Measurements from ENCODE around the gene EMILIN1.

The EMILIN1 gene

GRCh38 chr2:27126252-27126710, 47.9 kb downstream of the EMILIN1 start:
- TF ChIP-seq CTCF (IDR thresholded peaks at IDR 0.05; ENCODE audit: low read depth, low read length), result no peak
- DNase-seq, result no peak

GRCh38 chr2:27127883-27128667, 49.7 kb downstream of the EMILIN1 start:
- Histone ChIP-seq H3K36me3 (peaks cover 32% of the 10 kb centered on the region), H3K27ac (no peak overlapping the region), H3K4me3 (ENCODE audit: low read depth, low read length) (no peak overlapping the region), H3K27me3 (ENCODE audit: insufficient read depth, low read depth, severe bottlenecking) (no peaks in the 10 kb centered on the region), H3K9me3 (ENCODE audit: severe bottlenecking) (no peaks in the 10 kb centered on the region)
- no peak for TF ChIP-seq CTCF (IDR thresholded peaks at IDR 0.05; ENCODE audit: low read depth, low read length)
- no peak for DNase-seq

More at GRCh38 chr2:27126252-27126710, 47.9 kb downstream of the EMILIN1 start:
- Histone ChIP-seq H3K27me3 (ENCODE audit: insufficient read depth, low read depth, severe bottlenecking) (no peaks in the 10 kb centered on the region), H3K27ac (no peak overlapping the region), H3K4me3 (ENCODE audit: low read depth, low read length) (no peak overlapping the region), H3K9me3 (ENCODE audit: severe bottlenecking) (no peaks in the 10 kb centered on the region), H3K36me3 (peaks cover 17% of the 10 kb centered on the region)

- H3K27me3 ChIP-seq (ENCODE audit: insufficient read depth, low read depth, severe bottlenecking), result no peaks in the 10 kb centered on the region
- H3K4me3 ChIP-seq (ENCODE audit: low read depth, low read length), result no peak overlapping the region
- H3K9me3 ChIP-seq (ENCODE audit: severe bottlenecking), result no peaks in the 10 kb centered on the region
- no peak overlapping the region for H3K27ac ChIP-seq
- DNase-seq, result no peak
- peaks cover 32% of the 10 kb centered on the region for H3K36me3 ChIP-seq
- TF ChIP-seq CTCF (IDR thresholded peaks at IDR 0.05; ENCODE audit: low read depth, low read length), result no peak
Measured at GRCh38 chr2:27128668-27129571, 50.5 kb downstream of the EMILIN1 start.

- Histone ChIP-seq H3K27me3 (ENCODE audit: insufficient read depth, low read depth, severe bottlenecking) (no peaks in the 10 kb centered on the region), H3K27ac (no peak overlapping the region), H3K4me3 (ENCODE audit: low read depth, low read length) (no peak overlapping the region), H3K9me3 (ENCODE audit: severe bottlenecking) (no peaks in the 10 kb centered on the region), H3K36me3 (peaks cover 32% of the 10 kb centered on the region)
- no peak for DNase-seq
- TF ChIP-seq CTCF (IDR thresholded peaks at IDR 0.05; ENCODE audit: low read depth, low read length), result no peak
Measured at GRCh38 chr2:27130396-27130795, 52.0 kb downstream of the EMILIN1 start.

GRCh38 chr2:27131429-27131828, 53.0 kb downstream of the EMILIN1 start:
- no peak for TF ChIP-seq CTCF (IDR thresholded peaks at IDR 0.05; ENCODE audit: low read depth, low read length)
- no peaks in the 10 kb centered on the region for H3K27me3 ChIP-seq (ENCODE audit: insufficient read depth, low read depth, severe bottlenecking)
- H3K27ac ChIP-seq, result no peak overlapping the region
- no peaks in the 10 kb centered on the region for H3K9me3 ChIP-seq (ENCODE audit: severe bottlenecking)
- no peak overlapping the region for H3K4me3 ChIP-seq (ENCODE audit: low read depth, low read length)
- H3K36me3 ChIP-seq, result peaks cover 32% of the 10 kb centered on the region
- DNase-seq, result no peak
